ENCODE results near the gene PALLD. TPM values are rescaled to one million over a fixed set of nuclear protein-coding genes. Genes with fewer than 3 reads are reported as not detected.

PALLD gene
- total and polyA plus RNA-seq, 9 donors, result 86.1 to 155 (median 146) TPM

DNA sequence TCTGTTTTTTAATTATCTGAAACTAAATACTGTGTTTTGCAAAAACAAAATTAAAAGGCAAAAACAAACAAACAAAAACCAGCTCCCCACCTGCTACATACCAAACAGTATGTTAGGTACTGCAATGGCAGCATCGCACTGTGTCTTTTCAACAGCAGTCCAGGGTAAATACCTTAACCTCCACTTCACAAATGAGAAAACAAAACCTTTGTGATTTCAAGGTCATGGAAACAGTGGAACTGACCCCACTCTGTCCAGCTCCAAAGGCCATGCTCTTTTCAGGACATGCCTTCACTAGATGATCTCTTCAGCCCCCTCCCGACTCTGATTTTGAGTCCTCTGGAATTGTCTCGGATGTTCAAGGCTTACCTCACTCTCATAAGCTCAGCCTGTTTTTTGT lies 329.8 kb downstream of the PALLD start:
- Histone ChIP-seq H3K4me3 (ENCODE audit: low read length) (no peak overlapping the region), H3K9me3 (replicated peaks; ENCODE audit: control insufficient read depth, low read depth, low read length) (no peaks in the 10 kb centered on the region), H3K36me3 (ENCODE audit: control insufficient read depth, insufficient read depth, low read length) (no peaks in the 10 kb centered on the region), H3K27ac (ENCODE audit: low read length) (no peak overlapping the region), H3K27me3 (ENCODE audit: control insufficient read depth, insufficient read depth, low read length) (no peaks in the 10 kb centered on the region), H3K4me1 (ENCODE audit: control insufficient read depth, insufficient read depth, low read length) (peaks cover 9% of the 10 kb centered on the region)
- no peak for DNase-seq
- WGBS (ENCODE audit: insufficient coverage), result 85% methylated on average over 3 of the region's 3 CpGs

GRCh38 chr4:168830777-168831512 lies 334.1 kb downstream of the PALLD start:
- H3K27me3 ChIP-seq (ENCODE audit: control insufficient read depth, insufficient read depth, low read length), result peaks cover 4% of the 10 kb centered on the region
- peak; percentile 55 for DNase-seq
- 40% methylated on average over 1 of the region's 6 CpGs for WGBS (ENCODE audit: insufficient coverage)
- H3K4me3 ChIP-seq (ENCODE audit: low read length), result no peak overlapping the region
- H3K27ac ChIP-seq (ENCODE audit: low read length), result peak overlapping the region; percentile 92
- no peaks in the 10 kb centered on the region for H3K9me3 ChIP-seq (replicated peaks; ENCODE audit: control insufficient read depth, low read depth, low read length)
- peaks cover 26% of the 10 kb centered on the region for H3K4me1 ChIP-seq (ENCODE audit: control insufficient read depth, insufficient read depth, low read length)
- no peaks in the 10 kb centered on the region for H3K36me3 ChIP-seq (ENCODE audit: control insufficient read depth, insufficient read depth, low read length)

GRCh38 chr4:168831585-168831918 lies 334.7 kb downstream of the PALLD start:
- 0% methylated on average over 13 of the region's 14 CpGs for WGBS (ENCODE audit: insufficient coverage)
- no peaks in the 10 kb centered on the region for H3K36me3 ChIP-seq (ENCODE audit: control insufficient read depth, insufficient read depth, low read length)
- H3K4me3 ChIP-seq (ENCODE audit: low read length), result peak overlapping the region; percentile 86
- H3K27me3 ChIP-seq (ENCODE audit: control insufficient read depth, insufficient read depth, low read length), result peaks cover 4% of the 10 kb centered on the region
- DNase-seq, result no peak
- no peaks in the 10 kb centered on the region for H3K9me3 ChIP-seq (replicated peaks; ENCODE audit: control insufficient read depth, low read depth, low read length)
- H3K4me1 ChIP-seq (ENCODE audit: control insufficient read depth, insufficient read depth, low read length), result peaks cover 26% of the 10 kb centered on the region
- peak overlapping the region; percentile 92 for H3K27ac ChIP-seq (ENCODE audit: low read length)

- Histone ChIP-seq H3K4me1 (ENCODE audit: control insufficient read depth, insufficient read depth, low read length) (peaks cover 26% of the 10 kb centered on the region), H3K27me3 (ENCODE audit: control insufficient read depth, insufficient read depth, low read length) (peaks cover 4% of the 10 kb centered on the region), H3K9me3 (replicated peaks; ENCODE audit: control insufficient read depth, low read depth, low read length) (no peaks in the 10 kb centered on the region), H3K27ac (ENCODE audit: low read length) (peak overlapping the region; percentile 92), H3K36me3 (ENCODE audit: control insufficient read depth, insufficient read depth, low read length) (peaks cover 3% of the 10 kb centered on the region), H3K4me3 (ENCODE audit: low read length) (peak overlapping the region; percentile 86)
- WGBS (ENCODE audit: insufficient coverage), result under 1% methylated on average over 49 of the region's 68 CpGs
- peak; percentile 94 for DNase-seq
These were observed 335.3 kb downstream of the PALLD start for GRCh38 chr4:168831919-168832762.

DNA sequence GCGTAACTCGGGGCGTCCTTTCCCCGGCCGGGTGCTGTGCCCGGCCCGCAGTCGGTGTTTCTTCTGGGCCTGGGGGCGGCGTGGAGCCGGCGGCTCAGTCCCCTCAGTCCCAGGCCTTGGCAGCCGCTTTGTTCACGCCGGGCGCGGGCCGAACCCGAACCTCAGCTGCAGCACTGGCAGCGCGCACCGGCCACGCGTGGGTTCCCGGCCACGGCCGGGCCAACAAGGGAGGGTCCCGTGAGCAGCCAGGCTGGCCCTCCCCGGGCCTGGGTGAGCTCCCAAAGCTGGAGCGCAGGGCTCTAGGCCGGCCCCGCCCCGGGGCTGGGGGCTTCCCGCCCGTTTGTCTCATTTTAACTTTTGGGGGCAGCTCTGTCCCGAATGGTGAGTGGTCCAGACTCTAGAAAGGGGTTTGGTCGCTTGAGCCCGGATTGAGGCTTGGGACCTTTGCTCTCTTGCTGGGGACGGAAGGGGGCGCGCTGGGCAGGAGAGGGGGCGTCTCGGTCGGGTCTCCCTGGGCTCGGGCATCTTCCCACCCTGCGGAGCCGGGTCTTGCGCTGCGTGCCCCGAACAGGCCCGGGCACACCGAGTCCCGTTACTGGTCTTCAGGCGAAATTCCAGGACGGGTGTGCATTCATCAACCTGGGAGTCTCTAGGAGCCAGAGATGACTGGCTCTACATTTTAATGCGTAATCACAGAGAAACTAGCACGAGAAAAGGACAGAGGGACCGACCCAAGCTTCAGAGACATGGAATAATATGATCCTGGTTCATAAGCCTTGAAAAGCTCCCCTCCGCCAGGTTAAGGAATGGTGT lies 336.1 kb downstream of the PALLD start:
- peak overlapping the region; percentile 86 for H3K4me3 ChIP-seq (ENCODE audit: low read length)
- H3K27ac ChIP-seq (ENCODE audit: low read length), result peak overlapping the region; percentile 92
- H3K27me3 ChIP-seq (ENCODE audit: control insufficient read depth, insufficient read depth, low read length), result peaks cover 4% of the 10 kb centered on the region
- DNase-seq, result peak; percentile 75
- H3K36me3 ChIP-seq (ENCODE audit: control insufficient read depth, insufficient read depth, low read length), result peaks cover 3% of the 10 kb centered on the region
- WGBS (ENCODE audit: insufficient coverage), result 2% methylated on average over 57 of the region's 59 CpGs
- peaks cover 26% of the 10 kb centered on the region for H3K4me1 ChIP-seq (ENCODE audit: control insufficient read depth, insufficient read depth, low read length)
- H3K9me3 ChIP-seq (replicated peaks; ENCODE audit: control insufficient read depth, low read depth, low read length), result no peaks in the 10 kb centered on the region

GRCh38 chr4:168833881-168834280 lies 337.0 kb downstream of the PALLD start:
- peaks cover 4% of the 10 kb centered on the region for H3K27me3 ChIP-seq (ENCODE audit: control insufficient read depth, insufficient read depth, low read length)
- peaks cover 3% of the 10 kb centered on the region for H3K36me3 ChIP-seq (ENCODE audit: control insufficient read depth, insufficient read depth, low read length)
- H3K9me3 ChIP-seq (replicated peaks; ENCODE audit: control insufficient read depth, low read depth, low read length), result no peaks in the 10 kb centered on the region
- H3K4me3 ChIP-seq (ENCODE audit: low read length), result no peak overlapping the region
- H3K4me1 ChIP-seq (ENCODE audit: control insufficient read depth, insufficient read depth, low read length), result peaks cover 26% of the 10 kb centered on the region
- no peak for DNase-seq
- WGBS (ENCODE audit: insufficient coverage), result no CpG with 5 or more reads among the region's 2 CpGs
- peak overlapping the region; percentile 92 for H3K27ac ChIP-seq (ENCODE audit: low read length)

DNA sequence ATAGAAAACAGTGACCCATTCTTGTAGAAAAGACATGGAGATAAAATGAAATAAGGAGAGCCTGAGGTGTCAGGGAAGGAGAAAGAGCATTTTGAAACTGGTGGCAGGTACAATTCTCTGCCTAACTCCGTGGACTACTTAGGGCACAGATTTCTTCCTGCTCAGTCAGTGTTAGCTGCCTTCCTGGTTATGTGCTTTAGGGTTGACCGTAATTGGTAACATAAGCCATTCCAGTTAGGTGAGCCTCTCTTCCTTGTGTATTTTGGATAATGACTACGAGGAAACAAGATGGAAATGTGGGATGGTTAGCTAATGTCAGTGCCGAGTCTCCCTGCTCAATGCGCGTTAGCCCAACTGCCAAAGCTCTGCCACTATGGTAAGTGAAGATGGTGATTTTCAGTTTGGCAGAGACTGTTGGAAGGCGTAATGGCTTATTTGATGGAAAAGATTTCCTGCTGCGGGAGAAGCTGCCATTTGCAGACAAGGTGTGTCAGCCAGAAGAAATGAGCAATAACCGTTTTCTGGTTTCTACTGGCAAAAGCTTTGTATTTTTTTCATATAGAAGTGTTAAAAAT lies 339.1 kb downstream of the PALLD start:
- peaks cover 3% of the 10 kb centered on the region for H3K36me3 ChIP-seq (ENCODE audit: control insufficient read depth, insufficient read depth, low read length)
- no peaks in the 10 kb centered on the region for H3K9me3 ChIP-seq (replicated peaks; ENCODE audit: control insufficient read depth, low read depth, low read length)
- no peak overlapping the region for H3K27ac ChIP-seq (ENCODE audit: low read length)
- peaks cover 23% of the 10 kb centered on the region for H3K4me1 ChIP-seq (ENCODE audit: control insufficient read depth, insufficient read depth, low read length)
- peaks cover 4% of the 10 kb centered on the region for H3K27me3 ChIP-seq (ENCODE audit: control insufficient read depth, insufficient read depth, low read length)
- 75% methylated on average over 7 of the region's 9 CpGs for WGBS (ENCODE audit: insufficient coverage)
- DNase-seq, result no peak
- no peak overlapping the region for H3K4me3 ChIP-seq (ENCODE audit: low read length)

GRCh38 chr4:168836490-168836889 lies 339.6 kb downstream of the PALLD start:
- no peaks in the 10 kb centered on the region for H3K9me3 ChIP-seq (replicated peaks; ENCODE audit: control insufficient read depth, low read depth, low read length)
- peaks cover 3% of the 10 kb centered on the region for H3K36me3 ChIP-seq (ENCODE audit: control insufficient read depth, insufficient read depth, low read length)
- H3K4me1 ChIP-seq (ENCODE audit: control insufficient read depth, insufficient read depth, low read length), result peaks cover 20% of the 10 kb centered on the region
- DNase-seq, result no peak
- H3K27me3 ChIP-seq (ENCODE audit: control insufficient read depth, insufficient read depth, low read length), result peaks cover 4% of the 10 kb centered on the region
- H3K4me3 ChIP-seq (ENCODE audit: low read length), result no peak overlapping the region
- 98% methylated on average over 6 of the region's 9 CpGs for WGBS (ENCODE audit: insufficient coverage)
- H3K27ac ChIP-seq (ENCODE audit: low read length), result no peak overlapping the region

DNA sequence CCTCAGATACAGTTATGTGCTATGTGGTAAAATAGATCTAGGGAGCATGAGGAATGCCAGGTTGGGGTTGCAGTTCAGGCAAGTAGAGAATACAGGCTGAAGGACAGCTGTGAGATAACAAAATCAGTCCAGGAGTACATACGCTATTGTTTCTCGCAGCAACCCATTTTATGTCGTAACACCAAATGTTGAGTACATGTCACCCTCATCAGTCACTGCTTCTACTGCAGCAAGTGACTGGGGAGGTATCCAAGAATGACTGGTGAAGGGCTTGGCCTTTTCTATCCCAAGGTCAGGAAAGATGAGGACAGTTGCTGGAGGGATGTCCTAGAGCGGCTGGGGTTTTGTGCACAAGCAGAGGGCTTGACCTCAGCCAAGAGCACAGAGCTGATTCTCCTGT lies 341.1 kb downstream of the PALLD start:
- no peak for DNase-seq
- Histone ChIP-seq H3K4me3 (ENCODE audit: low read length) (no peak overlapping the region), H3K27me3 (ENCODE audit: control insufficient read depth, insufficient read depth, low read length) (peaks cover 3% of the 10 kb centered on the region), H3K36me3 (ENCODE audit: control insufficient read depth, insufficient read depth, low read length) (peaks cover 3% of the 10 kb centered on the region), H3K27ac (ENCODE audit: low read length) (no peak overlapping the region), H3K9me3 (replicated peaks; ENCODE audit: control insufficient read depth, low read depth, low read length) (no peaks in the 10 kb centered on the region), H3K4me1 (ENCODE audit: control insufficient read depth, insufficient read depth, low read length) (peaks cover 9% of the 10 kb centered on the region)
- 92% methylated on average over 1 of the region's 4 CpGs for WGBS (ENCODE audit: insufficient coverage)
